Neural cell (in vitro differentiated cells): Measurements from ENCODE around the gene TMEM232. TPM values are rescaled to one million over a fixed set of nuclear protein-coding genes. Genes with fewer than 3 reads are reported as not detected.
A peak's percentile ranks its signal among the peaks of the same experiment; 100 is the strongest.

Source experiments
- H2AFZ ChIP-seq: fragments of 200-600, 300-800 bp; sonication (generic), shearing (Covaris generic); 2 replicates; pipeline ENCODE4 v1.6.0; 2014; ENCODE audit warnings: low read depth, mild to moderate bottlenecking, antibody characterized with exemption, low read length, moderate library complexity
- H3F3A ChIP-seq: fragments of 200-600 bp; shearing (Covaris generic); 2 replicates; pipeline ENCODE4 v1.6.1; 2016; ENCODE audit warnings: mild to moderate bottlenecking, moderate library complexity, mixed read lengths, antibody characterized with exemption, low read length; ENCODE audit not compliant: insufficient read depth, poor library complexity, severe bottlenecking
- H3K27ac ChIP-seq: fragments of 200-600, 300-800 bp; sonication (generic), shearing (Covaris generic); 2 replicates; pipeline ENCODE4 v1.5.1; 2014; ENCODE audit warnings: mild to moderate bottlenecking, low read length, moderate library complexity
- H3K27me3 ChIP-seq: fragments of 300-800, 200-600 bp; sonication (generic), shearing (Covaris generic); 2 replicates; pipeline ENCODE4 v1.6.0; 2014; ENCODE audit warnings: mild to moderate bottlenecking, low read depth, low read length, moderate library complexity; ENCODE audit not compliant: insufficient read depth
- H3K36me3 ChIP-seq: fragments of 300-800, 200-600 bp; sonication (generic), shearing (Covaris generic); 2 replicates; pipeline ENCODE4 v1.5.1; 2014; ENCODE audit warnings: mild to moderate bottlenecking, antibody characterized with exemption, low read length, moderate library complexity; ENCODE audit not compliant: insufficient read depth
- H3K4me2 ChIP-seq: fragments of 300-800, 200-600 bp; sonication (generic), shearing (Covaris generic); 2 replicates; pipeline ENCODE4 v1.6.0; 2014; ENCODE audit warnings: mild to moderate bottlenecking, low read length
- H3K4me3 ChIP-seq: fragments of 300-800, 200-600 bp; sonication (generic), shearing (Covaris generic); 2 replicates; pipeline ENCODE4 v1.5.1; 2014; ENCODE audit warnings: mild to moderate bottlenecking, low read length, moderate library complexity
- H3K79me2 ChIP-seq: fragments of 200-600 bp; shearing (Covaris generic); replicated peaks from 2 replicates; pipeline ENCODE4 v1.6.0; 2014; ENCODE audit warnings: mild to moderate bottlenecking, low read length, moderate library complexity; ENCODE audit not compliant: insufficient read depth
- H3K9ac ChIP-seq: fragments of 300-800, 200-600 bp; sonication (generic), shearing (Covaris generic); 2 replicates; pipeline ENCODE4 v1.6.1; 2016; ENCODE audit warnings: mild to moderate bottlenecking, low read length, mixed read lengths
- H3K9me2 ChIP-seq: fragments of 200-600 bp; shearing (Covaris generic); 2 replicates; pipeline ENCODE4 v1.6.1; 2016; ENCODE audit warnings: mild to moderate bottlenecking, low read length, mixed read lengths; ENCODE audit not compliant: insufficient read depth
- H3K9me3 ChIP-seq: fragments of 200-600, 300-800 bp; sonication (generic), shearing (Covaris generic); 2 replicates; pipeline ENCODE4 v1.6.1; 2016; ENCODE audit warnings: mild to moderate bottlenecking, mixed run types, low read length, moderate library complexity, mixed read lengths
- H4K20me1 ChIP-seq: fragments of 200-600 bp; shearing (Covaris generic); 2 replicates; pipeline ENCODE4 v1.6.1; 2016; ENCODE audit warnings: mild to moderate bottlenecking, mixed run types; ENCODE audit not compliant: insufficient read depth
- CTCF ChIP-seq: fragments of 450-650 bp; IDR thresholded peaks from 2 replicates; pipeline ENCODE4 v1.5.1; 2014; ENCODE audit warnings: antibody characterized with exemption, mild to moderate bottlenecking, moderate library complexity; ENCODE audit not compliant: poor library complexity, severe bottlenecking
- EP300 ChIP-seq: fragments of 450-650 bp; conservative IDR thresholded peaks from 2 replicates; pipeline ENCODE4 v1.6.1; 2014; ENCODE audit warnings: antibody characterized with exemption, mild to moderate bottlenecking, moderate library complexity; ENCODE audit not compliant: poor library complexity, severe bottlenecking
- EZH2 ChIP-seq: fragments of 200-600, 300-800 bp; shearing (Covaris generic), sonication (generic); IDR thresholded peaks from 2 replicates; pipeline ENCODE4 v1.6.1; 2014; ENCODE audit warnings: antibody characterized with exemption, low read length, borderline replicate concordance, mild to moderate bottlenecking; ENCODE audit not compliant: insufficient read depth, poor library complexity, severe bottlenecking
- MXI1 ChIP-seq: fragments of 450-650 bp; conservative IDR thresholded peaks from 2 replicates; pipeline ENCODE4 v1.6.1; 2014; ENCODE audit warnings: antibody characterized with exemption, mild to moderate bottlenecking; ENCODE audit not compliant: poor library complexity, severe bottlenecking
- POLR2AphosphoS5 ChIP-seq: IDR thresholded peaks from 2 replicates; pipeline ENCODE4 v1.6.1; 2012
- RAD21 ChIP-seq: fragments of 450-650 bp; conservative IDR thresholded peaks from 2 replicates; pipeline ENCODE4 v1.6.1; 2014; ENCODE audit warnings: antibody characterized with exemption, mild to moderate bottlenecking, moderate library complexity
- REST ChIP-seq: IDR thresholded peaks from 2 replicates; pipeline ENCODE4 v1.6.1; 2012; ENCODE audit warnings: borderline replicate concordance
- SMC3 ChIP-seq: fragments of 450-650 bp; conservative IDR thresholded peaks from 2 replicates; pipeline ENCODE4 v1.6.1; 2014; ENCODE audit warnings: antibody characterized with exemption, mild to moderate bottlenecking, moderate library complexity; ENCODE audit not compliant: poor library complexity
- TAF1 ChIP-seq: IDR thresholded peaks from 2 replicates; pipeline ENCODE4 v1.6.1; 2012; ENCODE audit warnings: low read depth
- polyA plus RNA-seq: library from polyadenylated mRNA; depleted of rRNA; stranded (reverse); fragments of >200 nt; gene quantifications from 2 replicates; pipeline ENCODE4 v1.2.3, GENCODE V29; 2014

The TMEM232 gene
- polyA plus RNA-seq, 1 donor from 2014 or later = 7.4 TPM

GRCh38 chr5:110590187-110590586 lies 136.3 kb downstream of the TMEM232 start:
- H3K9ac ChIP-seq = no peak overlapping the region
- no peaks in the 10 kb centered on the region for H3K9me3 ChIP-seq
- H2AFZ ChIP-seq = no peak overlapping the region
- no peak overlapping the region for H3K4me2 ChIP-seq
- TF ChIP-seq REST (no peak), MXI1 (no peak), CTCF (peak; percentile 35), TAF1 (no peak), RAD21 (peak; percentile 43), SMC3 (peak; percentile 45)
- H3F3A ChIP-seq = no peaks in the 10 kb centered on the region
- no peaks in the 10 kb centered on the region for H4K20me1 ChIP-seq
- H3K79me2 ChIP-seq = no peaks in the 10 kb centered on the region
- no peaks in the 10 kb centered on the region for H3K36me3 ChIP-seq
- H3K4me3 ChIP-seq = no peak overlapping the region
- no peaks in the 10 kb centered on the region for H3K27me3 ChIP-seq
- H3K27ac ChIP-seq = no peak overlapping the region
- H3K9me2 ChIP-seq = no peaks in the 10 kb centered on the region

GRCh38 chr5:110588286-110588980 lies 138.0 kb downstream of the TMEM232 start:
- TF ChIP-seq CTCF (no peak), EZH2 (no peak), MXI1 (no peak), REST (no peak), SMC3 (no peak), TAF1 (no peak), EP300 (no peak), POLR2AphosphoS5 (no peak), RAD21 (no peak)
- H3K27ac ChIP-seq = no peak overlapping the region
- H2AFZ ChIP-seq = no peak overlapping the region
- H4K20me1 ChIP-seq = no peaks in the 10 kb centered on the region
- no peaks in the 10 kb centered on the region for H3K79me2 ChIP-seq
- no peaks in the 10 kb centered on the region for H3K9me3 ChIP-seq
- H3F3A ChIP-seq = no peaks in the 10 kb centered on the region
- no peak overlapping the region for H3K4me3 ChIP-seq
- H3K36me3 ChIP-seq = no peaks in the 10 kb centered on the region
- H3K9ac ChIP-seq = no peak overlapping the region
- H3K9me2 ChIP-seq = no peaks in the 10 kb centered on the region
- H3K27me3 ChIP-seq = no peaks in the 10 kb centered on the region
- H3K4me2 ChIP-seq = no peak overlapping the region
